Mammary epithelial cell (primary cell): ENCODE data around the gene AGPAT2.

ENCODE experiments used
- CTCF ChIP-seq, 2 donors: IDR thresholded peaks in 1 of 2; conservative IDR thresholded peaks in 1 of 2; 2 replicates each; pipeline ENCODE4 v1.5.1; 2011 to 2012; ENCODE audit warnings: inconsistent platforms in 2 of 2, low read length in 2 of 2, mild to moderate bottlenecking in 2 of 2, control low read depth in 1 of 2, low read depth in 1 of 2; ENCODE audit not compliant: insufficient read depth in 1 of 2; ENCODE audit errors: extremely low read depth in 1 of 2
- EZH2 ChIP-seq: IDR thresholded peaks from 2 replicates; pipeline ENCODE4 v1.6.1; 2012; ENCODE audit warnings: low read length, inconsistent platforms, borderline replicate concordance

GRCh38 chr9:136645903-136646754, 41.1 kb downstream of the AGPAT2 start:
- TF ChIP-seq CTCF (conservative IDR thresholded peaks at IDR 0.05 in 1 of 2, IDR thresholded peaks at IDR 0.05 in 1 of 2; ENCODE audit: extremely low read depth in 1 of 2, insufficient read depth in 1 of 2, low read depth in 1 of 2, low read length in 2 of 2) (no peak), EZH2 (no peak)
